GM23338 (cell line): ENCODE results near the gene DCAF17. TPM values are rescaled to one million over a fixed set of nuclear protein-coding genes. Genes with fewer than 3 reads are reported as not detected.
"Not testable (repeated sequence)": the region's sequence is repeated elsewhere in the genome, so short reads cannot be mapped to it uniquely, and the experiment has no call there.

ENCODE experiments used
- ATAC-seq: fragments of 200-7000 bp; cut with Tn5 transposase; 3 replicates; pipeline ENCODE4 v1.9.1; 2020
- DNase-seq: peaks from one replicate; pipeline ENCODE4 v3.0.0-alpha.2; 2015; ENCODE audit warnings: low spot score
- H2AFZ ChIP-seq: fragments of 200-600 bp; sonication (generic); 2 replicates; pipeline ENCODE4 v1.8.0; 2016; ENCODE audit warnings: antibody characterized with exemption, mild to moderate bottlenecking, moderate library complexity
- H3F3A ChIP-seq: fragments of 200-600 bp; sonication (generic); replicated peaks from 2 replicates; pipeline ENCODE4 v1.8.0; 2017; ENCODE audit warnings: antibody characterized with exemption, mixed run types, low read depth
- H3K27ac ChIP-seq: fragments of 200-600 bp; sonication (generic); 2 replicates; pipeline ENCODE4 v1.6.1; 2016; ENCODE audit warnings: low read depth
- H3K27me3 ChIP-seq: fragments of 200-600 bp; sonication (generic); 2 replicates; pipeline ENCODE4 v1.8.0; 2016; ENCODE audit warnings: mild to moderate bottlenecking, mixed run types, moderate library complexity; ENCODE audit not compliant: insufficient read depth
- H3K36me3 ChIP-seq: fragments of 200-600 bp; sonication (generic); 2 replicates; pipeline ENCODE4 v1.8.0; 2016; ENCODE audit warnings: mild to moderate bottlenecking; ENCODE audit not compliant: insufficient read depth
- H3K4me1 ChIP-seq: fragments of 200-600 bp; sonication (generic); 2 replicates; pipeline ENCODE4 v1.8.0; 2016; ENCODE audit warnings: mild to moderate bottlenecking, moderate library complexity; ENCODE audit not compliant: insufficient read depth
- H3K4me2 ChIP-seq: fragments of 200-600 bp; sonication (generic); 2 replicates; pipeline ENCODE4 v1.7.1; 2017; ENCODE audit warnings: mixed run types
- H3K4me3 ChIP-seq: fragments of 200-600 bp; sonication (generic); 2 replicates; pipeline ENCODE4 v1.6.1; 2016; ENCODE audit warnings: mixed run types
- H3K79me2 ChIP-seq: fragments of 200-600 bp; sonication (generic); replicated peaks from 2 replicates; pipeline ENCODE4 v1.8.0; 2017; ENCODE audit warnings: mild to moderate bottlenecking; ENCODE audit not compliant: insufficient read depth
- H3K9me2 ChIP-seq: fragments of 200-600 bp; sonication (generic); 2 replicates; pipeline ENCODE4 v1.8.0; 2017; ENCODE audit not compliant: insufficient read depth
- H4K20me1 ChIP-seq: fragments of 200-600 bp; sonication (generic); replicated peaks from 2 replicates; pipeline ENCODE4 v1.8.0; 2017; ENCODE audit warnings: mild to moderate bottlenecking; ENCODE audit not compliant: insufficient read depth
- H3K27ac Mint-ChIP-seq: 2 replicates; pipeline ENCODE4 v1.8.0; 2020; ENCODE audit warnings: inconsistent platforms, mild to moderate bottlenecking, moderate library complexity, mixed read lengths
- H3K27me3 Mint-ChIP-seq: 3 replicates; pipeline ENCODE4 v1.8.0; 2022; ENCODE audit warnings: low read depth, mild to moderate bottlenecking, moderate library complexity, mixed read lengths, inconsistent platforms; ENCODE audit not compliant: insufficient read depth, poor library complexity
- H3K36me3 Mint-ChIP-seq: 3 replicates; pipeline ENCODE4 v1.8.0; 2021; ENCODE audit warnings: low read depth, mild to moderate bottlenecking, inconsistent platforms, moderate library complexity, mixed read lengths
- H3K4me1 Mint-ChIP-seq: 3 replicates; pipeline ENCODE4 v1.8.0; 2020; ENCODE audit warnings: mild to moderate bottlenecking, inconsistent platforms, mixed read lengths
- H3K4me3 Mint-ChIP-seq: 3 replicates; pipeline ENCODE4 v1.8.0; 2021; ENCODE audit warnings: moderate library complexity, mild to moderate bottlenecking, inconsistent platforms, mixed read lengths
- H3K9me3 Mint-ChIP-seq: 3 replicates; pipeline ENCODE4 v1.8.0; 2020; ENCODE audit warnings: moderate library complexity, mild to moderate bottlenecking, inconsistent platforms, mixed read lengths
- CREB1 ChIP-seq: fragments of 250-450 bp; sonication (Bioruptor Pico); IDR thresholded peaks from 2 replicates; pipeline ENCODE4 v1.5.0; 2020; ENCODE audit warnings: low read depth, mild to moderate bottlenecking, moderate library complexity
- CTCF ChIP-seq, 2 experiments: fragments of 200-600 bp in 1 of 2; sonication (generic) in 1 of 2; conservative IDR thresholded peaks; 2 replicates each; pipeline versions ENCODE4 v1.5.1 to v1.6.1; 2016 to 2017; ENCODE audit warnings: antibody characterized with exemption in 2 of 2, low read depth in 2 of 2, mild to moderate bottlenecking in 2 of 2, moderate library complexity in 1 of 2
- ETS1 ChIP-seq: IDR thresholded peaks from 2 replicates; pipeline ENCODE4 v1.6.1; 2016; ENCODE audit warnings: antibody characterized with exemption
- JUNB ChIP-seq: IDR thresholded peaks from one replicate; pipeline ENCODE4 v1.6.1; 2016; ENCODE audit warnings: antibody characterized with exemption; ENCODE audit not compliant: unreplicated experiment
- NANOG ChIP-seq: IDR thresholded peaks from 2 replicates; pipeline ENCODE4 v1.6.1; 2016; ENCODE audit warnings: antibody characterized with exemption, borderline replicate concordance
- POLR2AphosphoS5 ChIP-seq: IDR thresholded peaks from 2 replicates; pipeline ENCODE4 v1.6.1; 2016; ENCODE audit warnings: antibody characterized with exemption, low read depth
- ZNF114 ChIP-seq: fragments of 250-450 bp; sonication (Bioruptor Pico); IDR thresholded peaks from 2 replicates; pipeline ENCODE4 v1.5.0; 2020; ENCODE audit warnings: mild to moderate bottlenecking, moderate library complexity
- ZNF331 ChIP-seq: fragments of 250-450 bp; sonication (Bioruptor Pico); IDR thresholded peaks from 2 replicates; pipeline ENCODE4 v1.5.0; 2020; ENCODE audit warnings: low read depth, mild to moderate bottlenecking, moderate library complexity
- ZNF462 ChIP-seq: fragments of 250-450 bp; sonication (Bioruptor Pico); IDR thresholded peaks from 2 replicates; pipeline ENCODE4 v1.5.0; 2020; ENCODE audit warnings: mild to moderate bottlenecking, moderate library complexity
- polyA plus RNA-seq: library from polyadenylated mRNA; unstranded; fragments of >200 nt; fragmentation: Nextera tagmentation; extraction: Ambion mirVana; gene quantifications from 2 replicates; pipeline ENCODE4 v1.2.1, GENCODE V29; 2016
- total RNA-seq: library from RNA; depleted of rRNA; stranded (reverse); fragments of >200 nt; shearing (Covaris generic); gene quantifications from 2 replicates; pipeline ENCODE4 v1.2.3, GENCODE V29; 2014

The DCAF17 gene
- total and polyA plus RNA-seq, 2 experiments from 2014 or later, result 11.0 to 37.3 TPM

DNA sequence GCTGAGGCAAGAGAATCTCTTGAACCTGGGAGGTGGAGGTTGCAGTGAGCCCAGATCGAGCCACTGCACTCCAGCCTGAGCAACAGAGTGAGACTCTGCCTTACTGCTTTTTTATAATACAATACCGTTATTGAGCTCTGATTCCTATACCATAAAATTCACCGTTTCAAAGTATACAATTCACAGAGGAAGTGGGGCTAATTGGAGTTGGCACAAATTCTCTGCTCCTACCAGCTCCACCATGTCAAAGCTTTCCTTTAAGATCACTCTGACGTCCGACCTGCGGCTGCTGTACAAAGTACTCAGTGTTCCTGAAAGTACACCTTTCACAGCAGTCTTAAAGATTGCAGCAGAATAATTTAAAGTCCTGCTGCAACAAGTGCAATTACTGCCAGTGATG is 58.6 kb downstream of the DCAF17 start (continued):
- TF ChIP-seq NANOG (no peak), POLR2AphosphoS5 (no peak), CTCF (conservative IDR thresholded peaks at IDR 0.05; ENCODE audit: low read depth in 2 of 2) (no peak)

- ATAC-seq, H3K4me1 Mint-ChIP-seq, H3K4me3 Mint-ChIP-seq: not testable (repeated sequence)
Measured at GRCh38 chr2:171497664-171498063, 63.6 kb downstream of the DCAF17 start.

GRCh38 chr2:171505374-171505773 is 71.3 kb downstream of the DCAF17 start:
- H3K9me3 Mint-ChIP-seq, result no peaks in the 10 kb centered on the region
- Histone ChIP-seq H3F3A (no peaks in the 10 kb centered on the region), H4K20me1 (no peaks in the 10 kb centered on the region), H3K36me3 (no peaks in the 10 kb centered on the region), H3K4me3 (no peak overlapping the region), H3K27ac (no peak overlapping the region), H2AFZ (no peak overlapping the region), H3K9me2 (no peaks in the 10 kb centered on the region; the same call in 1 of the 2 replicates), H3K27me3 (no peaks in the 10 kb centered on the region), H3K4me2 (no peak overlapping the region), H3K4me1 (no peaks in the 10 kb centered on the region), H3K79me2 (no peaks in the 10 kb centered on the region)
- peaks cover 2% of the 10 kb centered on the region for H3K27me3 Mint-ChIP-seq
- H3K4me3 Mint-ChIP-seq, result no peak overlapping the region
- no peak for DNase-seq
- no peaks in the 10 kb centered on the region for H3K36me3 Mint-ChIP-seq
- peaks cover 4% of the 10 kb centered on the region; the same call in 1 of the 3 replicates for H3K4me1 Mint-ChIP-seq
- H3K27ac Mint-ChIP-seq, result no peak overlapping the region; the same call in 1 of the 2 replicates
- ATAC-seq, result no peak
- TF ChIP-seq ETS1 (no peak), JUNB (no peak), POLR2AphosphoS5 (no peak), NANOG (no peak), ZNF462 (CRISPR knock-in tag) (no peak), CTCF (conservative IDR thresholded peaks at IDR 0.05; ENCODE audit: low read depth in 2 of 2) (no peak), CREB1 (no peak), ZNF114 (CRISPR knock-in tag) (no peak), ZNF331 (CRISPR knock-in tag) (no peak)

More at GRCh38 chr2:171497664-171498063, 63.6 kb downstream of the DCAF17 start:
- H4K20me1 ChIP-seq, H3K27me3 Mint-ChIP-seq, H3K4me2 ChIP-seq, H3K9me3 Mint-ChIP-seq, H3K79me2 ChIP-seq, DNase-seq, H3K4me3 ChIP-seq, H3K27ac Mint-ChIP-seq, H2AFZ ChIP-seq, H3K9me2 ChIP-seq, H3F3A ChIP-seq, H3K36me3 ChIP-seq, H3K27ac ChIP-seq, H3K36me3 Mint-ChIP-seq, H3K4me1 ChIP-seq, H3K27me3 ChIP-seq: not testable (repeated sequence)
